BE2C (cell line): ENCODE results near the gene CAPN11.

Experiments
- DNase-seq: peaks from one replicate; pipeline ENCODE4 v3.0.0-alpha.2; 2020
- H3K27me3 ChIP-seq: fragments of 250-450 bp; sonication (Bioruptor Pico); 2 replicates; pipeline ENCODE4 v1.5.1; 2020; ENCODE audit warnings: mild to moderate bottlenecking
- H3K36me3 ChIP-seq: fragments of 250-450 bp; sonication (Bioruptor Pico); 2 replicates; pipeline ENCODE4 v1.5.1; 2020; ENCODE audit warnings: mild to moderate bottlenecking
- H3K4me1 ChIP-seq: fragments of 250-450 bp; sonication (Bioruptor Pico); 2 replicates; pipeline ENCODE4 v1.5.1; 2020
- H3K4me3 ChIP-seq: 2 replicates; pipeline ENCODE4 v1.5.1; 2011; ENCODE audit warnings: low read depth, low read length
- H3K9me3 ChIP-seq: fragments of 250-450 bp; sonication (Bioruptor Pico); 2 replicates; pipeline ENCODE4 v1.5.1; 2020
- TF ChIP-seq, protein P1 (sequence below): IDR thresholded peaks from 2 replicates; pipeline ENCODE4 v1.5.1; 2012; ENCODE audit warnings: mild to moderate bottlenecking, low read depth, low read length

Gene CAPN11

DNA sequence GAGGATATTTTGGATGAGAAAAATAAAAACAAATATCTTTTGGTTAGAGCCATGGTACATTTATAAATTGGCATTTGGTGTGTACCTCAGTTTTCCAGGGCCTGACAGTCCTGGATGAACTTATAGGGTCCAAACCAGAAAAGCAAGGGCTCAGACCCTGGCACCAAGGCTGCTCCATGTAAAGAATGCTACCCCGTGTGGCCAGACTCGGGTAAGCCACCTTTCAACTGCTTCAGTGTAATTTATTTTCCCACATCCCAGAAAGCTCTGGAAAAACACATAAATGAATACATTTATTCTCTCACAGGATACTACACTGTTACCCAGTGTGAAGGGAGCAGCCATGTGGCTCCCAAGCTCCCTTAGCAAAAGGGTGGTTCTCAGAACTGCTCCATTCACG, 45.2 kb upstream of the CAPN11 start:
- DNase-seq: no peak
- Histone ChIP-seq H3K36me3 (peaks cover 74% of the 10 kb centered on the region), H3K9me3 (no peaks in the 10 kb centered on the region), H3K4me3 (no peak overlapping the region), H3K4me1 (0 out of 2 replicates have a peak, but pooled peaks cover 2% of the 10 kb centered on the region), H3K27me3 (no peaks in the 10 kb centered on the region)
- TF ChIP-seq, protein P1, sequence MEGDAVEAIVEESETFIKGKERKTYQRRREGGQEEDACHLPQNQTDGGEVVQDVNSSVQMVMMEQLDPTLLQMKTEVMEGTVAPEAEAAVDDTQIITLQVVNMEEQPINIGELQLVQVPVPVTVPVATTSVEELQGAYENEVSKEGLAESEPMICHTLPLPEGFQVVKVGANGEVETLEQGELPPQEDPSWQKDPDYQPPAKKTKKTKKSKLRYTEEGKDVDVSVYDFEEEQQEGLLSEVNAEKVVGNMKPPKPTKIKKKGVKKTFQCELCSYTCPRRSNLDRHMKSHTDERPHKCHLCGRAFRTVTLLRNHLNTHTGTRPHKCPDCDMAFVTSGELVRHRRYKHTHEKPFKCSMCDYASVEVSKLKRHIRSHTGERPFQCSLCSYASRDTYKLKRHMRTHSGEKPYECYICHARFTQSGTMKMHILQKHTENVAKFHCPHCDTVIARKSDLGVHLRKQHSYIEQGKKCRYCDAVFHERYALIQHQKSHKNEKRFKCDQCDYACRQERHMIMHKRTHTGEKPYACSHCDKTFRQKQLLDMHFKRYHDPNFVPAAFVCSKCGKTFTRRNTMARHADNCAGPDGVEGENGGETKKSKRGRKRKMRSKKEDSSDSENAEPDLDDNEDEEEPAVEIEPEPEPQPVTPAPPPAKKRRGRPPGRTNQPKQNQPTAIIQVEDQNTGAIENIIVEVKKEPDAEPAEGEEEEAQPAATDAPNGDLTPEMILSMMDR: peak; percentile 35

DNA sequence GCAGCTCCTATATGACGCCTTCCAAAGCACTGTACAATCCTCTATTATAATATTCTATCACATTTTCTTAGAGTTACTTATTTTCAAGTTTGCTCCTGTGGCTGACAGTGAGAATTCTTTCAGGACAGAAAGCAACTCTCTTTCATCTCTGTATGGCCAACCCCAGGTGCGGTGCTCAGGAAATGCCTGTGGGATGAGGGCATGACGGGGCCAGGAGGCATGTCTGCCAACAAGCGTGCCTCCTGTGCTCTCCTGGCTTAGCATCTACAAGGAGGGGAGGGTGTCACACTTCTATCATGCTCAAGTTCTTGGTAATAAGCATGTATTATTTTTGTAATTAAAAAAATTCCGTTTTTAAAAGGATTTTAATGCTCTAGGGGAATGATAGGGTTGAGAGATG, 42.8 kb upstream of the CAPN11 start:
- DNase-seq: no peak
- no peak overlapping the region for H3K4me3 ChIP-seq
- H3K27me3 ChIP-seq: no peaks in the 10 kb centered on the region
- peaks cover 55% of the 10 kb centered on the region for H3K36me3 ChIP-seq
- H3K9me3 ChIP-seq: no peaks in the 10 kb centered on the region
- H3K4me1 ChIP-seq: 0 out of 2 replicates have a peak, but pooled peaks cover 2% of the 10 kb centered on the region
- TF ChIP-seq, protein P1: no peak

DNA sequence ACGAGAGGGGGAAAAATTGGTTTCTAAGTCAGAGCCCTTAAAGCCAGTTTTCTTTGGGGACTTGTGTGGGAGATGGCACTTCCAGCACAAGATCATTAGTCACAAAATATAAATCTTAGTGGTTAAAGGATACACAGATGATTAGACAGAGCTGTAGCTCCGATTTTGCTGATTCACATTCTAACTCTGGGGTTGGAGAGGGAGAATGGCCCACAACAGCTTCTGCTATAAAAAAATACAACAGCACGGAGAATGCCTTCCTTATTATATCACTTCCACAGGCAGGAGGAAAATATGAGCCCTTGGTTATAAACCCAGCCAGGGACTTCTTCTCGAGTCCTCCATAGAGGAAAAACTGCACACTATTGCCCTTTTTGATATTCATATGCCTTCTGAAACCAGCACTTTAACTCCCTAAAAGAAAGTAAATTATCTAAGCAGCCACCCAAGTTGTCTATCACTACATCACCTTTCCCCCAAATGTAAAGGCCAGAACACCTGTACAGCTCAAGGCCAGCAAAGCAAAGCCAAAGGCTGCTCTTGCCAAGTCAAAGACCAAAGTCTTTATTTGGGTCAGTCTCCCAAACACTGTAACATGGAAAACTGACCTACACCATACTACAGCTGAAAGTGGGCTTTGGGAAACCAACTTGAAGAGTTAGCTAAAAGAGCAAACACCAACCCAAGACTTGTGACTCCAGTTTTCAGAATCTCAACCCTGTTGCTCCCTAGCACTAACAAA, 41.8 kb upstream of the CAPN11 start:
- Histone ChIP-seq H3K36me3 (peaks cover 45% of the 10 kb centered on the region), H3K9me3 (no peaks in the 10 kb centered on the region), H3K4me1 (0 out of 2 replicates have a peak, but pooled peaks cover 2% of the 10 kb centered on the region), H3K4me3 (no peak overlapping the region), H3K27me3 (no peaks in the 10 kb centered on the region)
- TF ChIP-seq, protein P1: no peak
- no peak for DNase-seq

DNA sequence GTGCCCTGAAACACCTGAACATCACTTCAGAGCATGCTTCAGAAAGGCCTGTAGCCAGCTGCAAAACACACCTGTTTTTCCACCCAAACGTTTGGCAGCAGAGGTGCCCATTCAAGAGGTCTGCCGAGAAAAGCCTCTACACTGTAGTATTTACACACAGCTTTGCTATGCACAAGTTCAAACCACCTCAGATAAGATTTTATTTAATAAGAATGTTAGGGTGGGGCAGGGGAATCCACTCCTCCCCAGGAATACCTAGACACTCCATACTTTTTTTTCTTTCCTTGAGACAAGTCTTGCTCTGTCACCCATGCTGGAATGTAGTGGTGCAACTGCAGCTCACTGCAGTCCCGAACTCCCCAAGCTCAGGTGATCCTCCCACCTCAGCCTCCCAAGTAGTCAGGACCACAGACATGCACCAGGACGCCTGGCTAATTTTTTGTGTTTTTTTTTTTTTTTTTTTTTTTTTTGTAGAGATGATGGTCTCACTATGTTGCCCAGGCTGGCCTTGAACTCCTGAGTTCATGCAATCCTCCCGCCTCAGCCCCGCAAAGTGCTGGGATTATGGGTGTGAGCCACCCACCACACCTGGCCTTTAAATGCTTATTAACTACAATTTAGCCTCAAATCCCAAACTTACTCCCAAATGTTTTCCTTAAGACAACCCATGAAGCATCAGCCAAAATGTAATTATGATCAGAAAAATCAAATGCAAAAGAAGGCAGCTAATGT, 41.1 kb upstream of the CAPN11 start:
- Histone ChIP-seq H3K4me3 (no peak overlapping the region), H3K4me1 (0 out of 2 replicates have a peak, but pooled peaks cover 2% of the 10 kb centered on the region)
- DNase-seq: no peak

DNA sequence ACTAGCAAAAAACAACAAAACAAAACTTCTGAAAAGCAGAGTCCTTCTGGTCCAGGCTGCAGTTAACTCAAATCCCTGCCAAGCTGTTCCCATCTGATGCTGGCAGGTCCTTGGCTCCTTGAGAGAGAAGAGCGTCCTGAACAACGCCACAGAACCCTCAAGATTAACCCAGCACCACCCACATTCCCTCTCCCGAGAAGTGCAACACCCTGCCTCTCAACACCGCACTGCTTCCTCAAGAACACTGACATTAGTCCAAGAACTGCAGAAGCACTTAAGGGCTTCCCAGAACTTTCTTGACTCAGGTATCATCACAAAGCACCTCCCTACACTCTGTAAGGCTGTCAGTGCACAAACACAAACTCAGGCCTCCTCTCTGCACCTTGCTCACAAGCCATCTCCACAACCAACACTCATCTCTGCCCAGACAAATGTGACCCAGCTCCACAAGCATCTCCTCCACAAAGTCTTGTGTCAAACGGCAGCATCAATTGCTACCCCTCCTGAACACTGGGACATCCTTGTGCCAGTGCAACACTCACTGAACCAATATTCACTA, 38.8 kb upstream of the CAPN11 start:
- peaks cover 23% of the 10 kb centered on the region for H3K36me3 ChIP-seq
- H3K4me1 ChIP-seq: 0 out of 2 replicates have a peak, but pooled peaks cover 4% of the 10 kb centered on the region
- no peak for DNase-seq
- H3K27me3 ChIP-seq: no peaks in the 10 kb centered on the region
- no peak overlapping the region for H3K4me3 ChIP-seq
- TF ChIP-seq, protein P1: no peak
- H3K9me3 ChIP-seq: no peaks in the 10 kb centered on the region

More for the DNA sequence above, 41.1 kb upstream of the CAPN11 start:
- H3K36me3 ChIP-seq: peaks cover 38% of the 10 kb centered on the region
- H3K9me3 ChIP-seq: no peaks in the 10 kb centered on the region
- H3K27me3 ChIP-seq: no peaks in the 10 kb centered on the region
- TF ChIP-seq, protein P1: no peak
